ENCODE measurements around the gene NR1H2. TPM values are rescaled to one million over a fixed set of nuclear protein-coding genes. Genes with fewer than 3 reads are reported as not detected.

The NR1H2 gene
- polyA plus RNA-seq, 3 donors = 77.1 to 111 (median 78.9) TPM

Other genes starting within 250 kb of the NR1H2 start
- not detected for gene IZUMO2, start 213.2 kb upstream of the NR1H2 start, polyA plus RNA-seq
- gene MYH14, start 172.8 kb upstream of the NR1H2 start, polyA plus RNA-seq = not detected
- gene KCNC3, start 47.1 kb upstream of the NR1H2 start, polyA plus RNA-seq = 10 to 100 TPM in 1 of 3 donors, under 1 TPM in 1, not detected in 1; 0.04 to 23.6 TPM
- gene NAPSA, start 10.8 kb upstream of the NR1H2 start, polyA plus RNA-seq = 1 to 10 TPM in 1 of 3 donors, under 1 TPM in 2; 0.27 to 1.3 (median 0.52) TPM
- 10 to 100 TPM in 2 of 3 donors, 1 to 10 TPM in 1; 9.3 to 22.4 (median 15.6) TPM for gene POLD1, start 7.9 kb downstream of the NR1H2 start, polyA plus RNA-seq
- gene SPIB, start 42.5 kb downstream of the NR1H2 start, polyA plus RNA-seq = 1 to 10 TPM in 1 of 3 donors, under 1 TPM in 2; 0.16 to 2.3 (median 0.34) TPM
- gene MYBPC2, start 56.4 kb downstream of the NR1H2 start, polyA plus RNA-seq = not detected
- 10 to 100 TPM in 1 of 3 donors, 1 to 10 TPM in 2; 8.5 to 50.4 (median 9.3) TPM for gene EMC10, start 100.0 kb downstream of the NR1H2 start, polyA plus RNA-seq
- gene GARIN5A, start 100.4 kb downstream of the NR1H2 start, polyA plus RNA-seq = under 1 TPM in 1 of 3 donors, not detected in 2; 0.41 TPM
- 10 to 100 TPM; 33.0 to 43.0 (median 37.2) TPM for gene JOSD2, start 134.7 kb downstream of the NR1H2 start, polyA plus RNA-seq
- not detected for gene ASPDH, start 137.5 kb downstream of the NR1H2 start, polyA plus RNA-seq
- not detected for gene LRRC4B, start 192.0 kb downstream of the NR1H2 start, polyA plus RNA-seq

Data from CD14-positive monocyte (primary cell).